Natural killer cell (primary cell): ENCODE results near the gene UNCX. TPM values are rescaled to one million over a fixed set of nuclear protein-coding genes. Genes with fewer than 3 reads are reported as not detected.
"Not testable (repeated sequence)": the region's sequence is repeated elsewhere in the genome, so short reads cannot be mapped to it uniquely, and the experiment has no call there.

Experiments
- ATAC-seq, 3 donors: fragments of 150-1000 bp in 2 of 3; fragments of 200-7000 bp in 1 of 3; cut with Tn5 transposase; 1 replicate in 1 of 3; 2 replicates in 2 of 3; pipeline ENCODE4 v1.10.0; 2021; ENCODE audit warnings: mild to moderate bottlenecking in 2 of 3, moderate library complexity in 2 of 3
- DNase-seq, 2 donors: peaks; one replicate each; pipeline versions ENCODE4 v3.0.0 to v3.0.0-alpha.2; 2013 to 2021; ENCODE audit warnings: mixed read lengths in 1 of 2
- H3K27ac ChIP-seq: one replicate; pipeline ENCODE4 v1.5.1; 2013; ENCODE audit warnings: mild to moderate bottlenecking, low read length
- H3K27me3 ChIP-seq: one replicate; pipeline ENCODE4 v1.6.1; 2013; ENCODE audit warnings: low read length; ENCODE audit not compliant: control insufficient read depth, insufficient read depth
- H3K36me3 ChIP-seq: one replicate; pipeline ENCODE4 v1.6.1; 2013; ENCODE audit warnings: low read length; ENCODE audit not compliant: control insufficient read depth, insufficient read depth
- H3K4me1 ChIP-seq: one replicate; pipeline ENCODE4 v1.6.1; 2013; ENCODE audit warnings: low read length; ENCODE audit not compliant: control insufficient read depth, insufficient read depth
- H3K4me3 ChIP-seq: one replicate; pipeline ENCODE4 v1.5.1; 2013; ENCODE audit warnings: low read length
- H3K9me3 ChIP-seq: one replicate; pipeline ENCODE4 v1.6.1; 2013; ENCODE audit warnings: low read length; ENCODE audit not compliant: control insufficient read depth, insufficient read depth
- H3K27ac Mint-ChIP-seq, 2 donors: one replicate each; pipeline ENCODE4 v1.8.0; 2022; ENCODE audit warnings: mild to moderate bottlenecking in 2 of 2, mixed read lengths in 2 of 2, moderate library complexity in 1 of 2
- H3K27me3 Mint-ChIP-seq, 2 donors: one replicate each; pipeline ENCODE4 v1.8.0; 2022; ENCODE audit warnings: low read depth in 2 of 2, mixed read lengths in 2 of 2
- H3K36me3 Mint-ChIP-seq: one replicate; pipeline ENCODE4 v1.8.0; 2022; ENCODE audit warnings: mixed read lengths
- H3K4me1 Mint-ChIP-seq, 2 donors: one replicate each; pipeline ENCODE4 v1.8.0; 2022; ENCODE audit warnings: mixed read lengths in 2 of 2
- H3K4me3 Mint-ChIP-seq: one replicate; pipeline ENCODE4 v1.8.0; 2022; ENCODE audit warnings: mild to moderate bottlenecking, moderate library complexity, mixed read lengths
- H3K9me3 Mint-ChIP-seq, 2 donors: one replicate each; pipeline ENCODE4 v1.8.0; 2022; ENCODE audit warnings: mixed read lengths in 2 of 2
- CTCF ChIP-seq: fragments of 200-600 bp; IDR thresholded peaks from one replicate; pipeline ENCODE4 v1.8.0; 2022; ENCODE audit warnings: antibody characterized with exemption
- WGBS: methylation state at CpG from one replicate; pipeline ENCODE4 v1.1.7; 2013; ENCODE audit warnings: missing lambda C conversion rate; ENCODE audit not compliant: insufficient coverage; 5-methylcytosine and 5-hydroxymethylcytosine counted together
- intact Hi-C: fragments of 100-400 bp; cut with micrococcal nuclease; formaldehyde crosslinking; loops from one replicate; pipeline ENCODE4 v1.14.2; 2022
- total RNA-seq, 4 donors: library from RNA; stranded (reverse); fragments of 120-200 nt in 1 of 4; gene quantifications; one replicate each; pipeline versions ENCODE4 v1.2.3 to v1.2.4, GENCODE V29; 2013 to 2022

UNCX gene
- total RNA-seq, 3 donors from 2014 or later (not counting 1 experiment from before 2014, with no cell fraction given): not detected

- no peaks in the 10 kb centered on the region for H3K36me3 Mint-ChIP-seq
- no peak overlapping the region for H3K27ac Mint-ChIP-seq
- intact Hi-C loops: no loop called here
- H3K27me3 Mint-ChIP-seq: peaks cover 31 to 39% of the 10 kb centered on the region in 2 donors
- no peak for TF ChIP-seq CTCF
- no peak for ATAC-seq
- Histone ChIP-seq H3K4me3 (no peak overlapping the region), H3K9me3 (no peaks in the 10 kb centered on the region), H3K36me3 (no peaks in the 10 kb centered on the region), H3K27me3 (no peaks in the 10 kb centered on the region), H3K27ac (no peak overlapping the region), H3K4me1 (peaks cover 3% of the 10 kb centered on the region)
- H3K4me3 Mint-ChIP-seq: no peak overlapping the region
- peaks cover 6% of the 10 kb centered on the region in 2 donors for H3K4me1 Mint-ChIP-seq
- DNase-seq: no peak
- 95% methylated on average over 10 of the region's 10 CpGs for WGBS
- no peaks in the 10 kb centered on the region for H3K9me3 Mint-ChIP-seq
Observed at GRCh38 chr7:1189986-1190772, 42.5 kb upstream of the UNCX start.

GRCh38 chr7:1192171-1192676 is 40.4 kb upstream of the UNCX start:
- DNase-seq: peak in 1 of 2 donors; percentile 28
- H3K9me3 ChIP-seq: no peaks in the 10 kb centered on the region
- H3K9me3 Mint-ChIP-seq: no peaks in the 10 kb centered on the region
- intact Hi-C loops: no loop called here
- H3K36me3 Mint-ChIP-seq: no peaks in the 10 kb centered on the region
- H3K36me3 ChIP-seq: no peaks in the 10 kb centered on the region
- H3K4me1 Mint-ChIP-seq: peaks cover 6% of the 10 kb centered on the region in 2 donors
- no peaks in the 10 kb centered on the region for H3K27me3 ChIP-seq
- WGBS: 45% methylated on average over 15 of the region's 15 CpGs
- no peak overlapping the region for H3K27ac Mint-ChIP-seq
- H3K4me3 ChIP-seq: no peak overlapping the region
- ATAC-seq: no peak
- TF ChIP-seq CTCF: no peak
- H3K27me3 Mint-ChIP-seq: peaks cover 24 to 26% of the 10 kb centered on the region in 2 donors
- H3K4me1 ChIP-seq: peaks cover 3% of the 10 kb centered on the region
- no peak overlapping the region for H3K4me3 Mint-ChIP-seq
- no peak overlapping the region for H3K27ac ChIP-seq

GRCh38 chr7:1193593-1194424 is 38.9 kb upstream of the UNCX start:
- no peak overlapping the region for H3K4me3 Mint-ChIP-seq
- H3K4me1 ChIP-seq: peaks cover 3% of the 10 kb centered on the region
- H3K9me3 ChIP-seq: no peaks in the 10 kb centered on the region
- H3K27ac Mint-ChIP-seq: no peak overlapping the region
- no peaks in the 10 kb centered on the region for H3K36me3 Mint-ChIP-seq
- H3K4me3 ChIP-seq: no peak overlapping the region
- DNase-seq: peak in 1 of 2 donors; percentile 57
- ATAC-seq: peak in 1 of 3 donors; percentile 58
- no peaks in the 10 kb centered on the region for H3K27me3 ChIP-seq
- intact Hi-C loops: no loop called here
- WGBS: 46% methylated on average over 36 of the region's 36 CpGs
- H3K9me3 Mint-ChIP-seq: no peaks in the 10 kb centered on the region
- H3K36me3 ChIP-seq: no peaks in the 10 kb centered on the region
- no peak for TF ChIP-seq CTCF
- H3K27me3 Mint-ChIP-seq: peaks cover 18 to 19% of the 10 kb centered on the region in 2 donors
- H3K4me1 Mint-ChIP-seq: peaks cover 6% of the 10 kb centered on the region in 2 donors
- H3K27ac ChIP-seq: no peak overlapping the region

- H3K36me3 ChIP-seq, H3K9me3 ChIP-seq, H3K27ac ChIP-seq, ATAC-seq, intact Hi-C loops, DNase-seq, H3K4me1 Mint-ChIP-seq, H3K4me3 Mint-ChIP-seq, H3K27ac Mint-ChIP-seq, H3K4me1 ChIP-seq, H3K27me3 ChIP-seq, H3K4me3 ChIP-seq, H3K36me3 Mint-ChIP-seq, H3K9me3 Mint-ChIP-seq: not testable (repeated sequence)
- WGBS: no CpG with 5 or more reads among the region's 4 CpGs
- H3K27me3 Mint-ChIP-seq: peaks cover 7 to 10% of the 10 kb centered on the region in 2 donors
Observed at GRCh38 chr7:1196441-1196840, 36.2 kb upstream of the UNCX start.
